Subcutaneous abdominal adipose tissue (tissue), 5 donors: Measurements from ENCODE around the gene MOV10L1.
"Not testable (repeated sequence)": the region's sequence is repeated elsewhere in the genome, so short reads cannot be mapped to it uniquely, and the experiment has no call there.

Source experiments
- H3K27ac ChIP-seq: one replicate; pipeline ENCODE4 v1.7.0; 2013; ENCODE audit warnings: low read depth, mild to moderate bottlenecking, inconsistent platforms, low read length, moderate library complexity
- H3K27me3 ChIP-seq, 5 donors: one replicate each; pipeline ENCODE4 v1.7.0; 2013; ENCODE audit warnings: low read length in 5 of 5, inconsistent platforms in 1 of 5; ENCODE audit not compliant: control insufficient read depth in 5 of 5, insufficient read depth in 4 of 5
- H3K36me3 ChIP-seq, 5 donors: one replicate each; pipeline ENCODE4 v1.7.0; 2013; ENCODE audit warnings: low read length in 5 of 5; ENCODE audit not compliant: control insufficient read depth in 5 of 5, insufficient read depth in 5 of 5
- H3K4me1 ChIP-seq, 5 donors: one replicate each; pipeline ENCODE4 v1.7.0; 2013; ENCODE audit warnings: low read length in 5 of 5, mild to moderate bottlenecking in 3 of 5, moderate library complexity in 1 of 5; ENCODE audit not compliant: control insufficient read depth in 5 of 5, insufficient read depth in 5 of 5
- H3K4me3 ChIP-seq, 5 donors: one replicate each; pipeline ENCODE4 v1.7.0; 2013; ENCODE audit warnings: low read length in 5 of 5, low read depth in 1 of 5
- H3K9ac ChIP-seq, 5 donors: one replicate each; pipeline ENCODE4 v1.7.0; 2013; ENCODE audit warnings: low read length in 5 of 5, mild to moderate bottlenecking in 4 of 5, moderate library complexity in 3 of 5
- H3K9me3 ChIP-seq, 5 donors: one replicate each; pipeline ENCODE4 v1.7.0; 2013; ENCODE audit warnings: low read length in 5 of 5; ENCODE audit not compliant: control insufficient read depth in 5 of 5
- donor health status: healthy.
- donor health status: healthy.
- donor health status: healthy.
- donor health status: healthy.
- donor health status: healthy.

The MOV10L1 gene

GRCh38 chr22:50201191-50202129, 111.7 kb downstream of the MOV10L1 start:
- Histone ChIP-seq H3K4me3 (peak overlapping the region; percentile 57 to 80 (median 73)), H3K27me3 (no peaks in the 10 kb centered on the region), H3K27ac (no peak overlapping the region), H3K36me3 (peaks cover 6 to 29% (median 18%) of the 10 kb centered on the region in 5 donors), H3K4me1 (peaks cover 0 to 48% (median 40%) of the 10 kb centered on the region in 5 donors), H3K9me3 (no peaks in the 10 kb centered on the region), H3K9ac (peak overlapping the region in 4 of 5 donors; percentile 78 to 87 (median 82))

GRCh38 chr22:50202130-50202666, 112.4 kb downstream of the MOV10L1 start:
- Histone ChIP-seq H3K36me3 (peaks cover 6 to 31% (median 18%) of the 10 kb centered on the region in 5 donors), H3K27me3 (no peaks in the 10 kb centered on the region), H3K4me3 (peak overlapping the region; percentile 57 to 80 (median 73)), H3K9me3 (no peaks in the 10 kb centered on the region), H3K27ac (no peak overlapping the region), H3K4me1 (peaks cover 0 to 55% (median 46%) of the 10 kb centered on the region in 5 donors), H3K9ac (peak overlapping the region in 4 of 5 donors; percentile 78 to 87 (median 82))

DNA sequence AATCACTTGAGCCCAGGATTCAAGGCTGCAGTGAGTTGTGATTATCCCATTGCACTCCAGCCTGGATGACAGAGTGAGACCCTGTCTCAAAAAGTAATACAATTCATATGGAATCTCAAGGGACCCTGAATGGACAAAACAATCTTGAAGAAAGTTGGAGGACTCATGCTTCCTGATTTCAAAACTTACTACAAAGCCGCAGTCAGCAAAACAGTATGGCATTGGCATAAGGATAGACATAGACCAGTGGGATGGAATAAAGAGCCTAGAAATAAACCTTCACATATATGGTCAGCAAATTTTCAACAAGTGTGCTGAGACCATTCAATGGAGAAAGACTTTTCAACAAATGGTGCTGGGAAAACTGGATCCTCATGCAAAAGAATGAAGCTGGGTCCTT, 113.5 kb downstream of the MOV10L1 start:
- H3K36me3 ChIP-seq: peaks cover 6 to 32% (median 18%) of the 10 kb centered on the region in 5 donors
- peaks cover 0 to 61% (median 50%) of the 10 kb centered on the region in 5 donors for H3K4me1 ChIP-seq
- H3K9ac ChIP-seq: no peak overlapping the region
- no peaks in the 10 kb centered on the region for H3K9me3 ChIP-seq
- no peak overlapping the region for H3K27ac ChIP-seq
- H3K4me3 ChIP-seq: no peak overlapping the region
- H3K27me3 ChIP-seq: no peaks in the 10 kb centered on the region

DNA sequence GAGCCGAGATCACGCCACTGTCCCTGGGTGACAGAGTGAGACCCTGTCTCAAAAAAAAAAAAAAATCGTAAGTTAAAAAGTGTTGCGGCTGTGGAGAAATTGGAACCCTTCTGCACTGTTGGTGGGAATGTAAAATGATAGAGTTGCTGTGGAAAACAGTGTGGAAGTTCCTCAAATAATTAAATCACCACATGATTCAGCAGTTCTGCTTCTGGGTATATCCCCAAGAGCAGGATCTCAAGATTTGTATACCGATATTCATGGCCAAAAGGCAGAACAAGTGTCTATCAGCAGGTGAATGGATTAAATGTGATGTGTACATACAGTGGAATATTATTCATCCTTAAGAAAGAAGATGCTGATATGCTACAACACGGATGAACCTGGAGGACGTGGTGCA, 114.8 kb downstream of the MOV10L1 start:
- Histone ChIP-seq H3K27ac (no peak overlapping the region), H3K4me3 (no peak overlapping the region), H3K9ac (peak overlapping the region in 2 of 5 donors; percentile 26 to 49), H3K27me3 (no peaks in the 10 kb centered on the region), H3K4me1 (peaks cover 0 to 63% (median 49%) of the 10 kb centered on the region in 5 donors), H3K9me3 (no peaks in the 10 kb centered on the region), H3K36me3 (peaks cover 6 to 35% (median 28%) of the 10 kb centered on the region in 5 donors)

GRCh38 chr22:50204998-50205397, 115.2 kb downstream of the MOV10L1 start:
- Histone ChIP-seq H3K9ac (peak overlapping the region in 2 of 5 donors; percentile 26 to 49), H3K36me3 (peaks cover 6 to 37% (median 28%) of the 10 kb centered on the region in 5 donors), H3K4me1 (peaks cover 0 to 58% (median 45%) of the 10 kb centered on the region in 5 donors)
- H3K4me3 ChIP-seq, H3K9me3 ChIP-seq, H3K27ac ChIP-seq, H3K27me3 ChIP-seq: not testable (repeated sequence)

- H3K9ac ChIP-seq: peak overlapping the region in 1 of 5 donors; percentile 52
- H3K27me3 ChIP-seq: no peaks in the 10 kb centered on the region
- H3K36me3 ChIP-seq: peaks cover 6 to 47% (median 38%) of the 10 kb centered on the region in 5 donors
- no peak overlapping the region for H3K27ac ChIP-seq
- peaks cover 0 to 54% (median 40%) of the 10 kb centered on the region in 5 donors for H3K4me1 ChIP-seq
- H3K9me3 ChIP-seq: no peaks in the 10 kb centered on the region
- no peak overlapping the region for H3K4me3 ChIP-seq
These were observed 116.2 kb downstream of the MOV10L1 start for GRCh38 chr22:50205781-50206569.

GRCh38 chr22:50206599-50206998, 116.8 kb downstream of the MOV10L1 start:
- Histone ChIP-seq H3K9me3 (no peaks in the 10 kb centered on the region), H3K4me1 (peaks cover 0 to 50% (median 37%) of the 10 kb centered on the region in 5 donors), H3K36me3 (peaks cover 6 to 52% (median 43%) of the 10 kb centered on the region in 5 donors), H3K27me3 (no peaks in the 10 kb centered on the region), H3K4me3 (no peak overlapping the region), H3K27ac (no peak overlapping the region), H3K9ac (no peak overlapping the region)

GRCh38 chr22:50207383-50208140, 117.8 kb downstream of the MOV10L1 start:
- Histone ChIP-seq H3K27me3 (no peaks in the 10 kb centered on the region), H3K4me3 (no peak overlapping the region), H3K36me3 (peaks cover 7 to 60% (median 48%) of the 10 kb centered on the region in 5 donors), H3K27ac (no peak overlapping the region), H3K4me1 (peaks cover 0 to 40% (median 27%) of the 10 kb centered on the region in 5 donors), H3K9ac (no peak overlapping the region), H3K9me3 (no peaks in the 10 kb centered on the region)

GRCh38 chr22:50208430-50208938, 118.7 kb downstream of the MOV10L1 start:
- H3K36me3 ChIP-seq: peaks cover 7 to 69% (median 56%) of the 10 kb centered on the region in 5 donors
- H3K9ac ChIP-seq: no peak overlapping the region
- H3K27me3 ChIP-seq: no peaks in the 10 kb centered on the region
- no peaks in the 10 kb centered on the region for H3K9me3 ChIP-seq
- H3K4me1 ChIP-seq: peaks cover 0 to 39% (median 25%) of the 10 kb centered on the region in 5 donors
- no peak overlapping the region for H3K27ac ChIP-seq
- no peak overlapping the region for H3K4me3 ChIP-seq
